Lung (tissue), 12 donors: ENCODE data around the gene TMPRSS12. TPM values are rescaled to one million over a fixed set of nuclear protein-coding genes. Genes with fewer than 3 reads are reported as not detected.
"Not testable (repeated sequence)": the region's sequence is repeated elsewhere in the genome, so short reads cannot be mapped to it uniquely, and the experiment has no call there.

Source experiments
- ATAC-seq: fragments of 200-7000 bp; cut with Tn5 transposase; one replicate; pipeline ENCODE4 v1.9.1; 2020; ENCODE audit warnings: moderate number of reproducible peaks; ENCODE audit not compliant: insufficient read depth, low FRiP score
- DNase-seq, 3 donors: peaks; one replicate each; pipeline ENCODE4 v3.0.0-alpha.2; 2013 to 2017
- H3K27ac ChIP-seq, 2 donors: one replicate each; pipeline ENCODE4 v1.5.1; 2013; ENCODE audit warnings: mild to moderate bottlenecking in 2 of 2, moderate library complexity in 2 of 2, control low read depth in 1 of 2, inconsistent platforms in 1 of 2, low read depth in 1 of 2, low read length in 1 of 2
- H3K27me3 ChIP-seq, 3 donors: one replicate each; pipeline ENCODE4 v1.5.1; 2013; ENCODE audit warnings: low read length in 2 of 3; ENCODE audit not compliant: control insufficient read depth in 3 of 3, insufficient read depth in 3 of 3
- H3K36me3 ChIP-seq, 4 donors: one replicate each; pipeline ENCODE4 v1.5.1; 2013; ENCODE audit warnings: low read length in 4 of 4, mild to moderate bottlenecking in 1 of 4, moderate library complexity in 1 of 4; ENCODE audit not compliant: control insufficient read depth in 4 of 4, insufficient read depth in 4 of 4
- H3K4me1 ChIP-seq, 5 donors: one replicate each; pipeline ENCODE4 v1.5.1; 2013; ENCODE audit warnings: low read length in 5 of 5, mild to moderate bottlenecking in 2 of 5, moderate library complexity in 1 of 5; ENCODE audit not compliant: control insufficient read depth in 5 of 5, insufficient read depth in 5 of 5
- H3K4me3 ChIP-seq: one replicate; pipeline ENCODE4 v1.5.1; 2013; ENCODE audit warnings: mild to moderate bottlenecking, control low read depth, moderate library complexity
- H3K9ac ChIP-seq, 2 donors: one replicate each; pipeline ENCODE4 v1.5.1; 2013; ENCODE audit warnings: low read length in 2 of 2, control low read depth in 1 of 2; ENCODE audit not compliant: insufficient read depth in 1 of 2
- H3K9me3 ChIP-seq, 4 donors: one replicate each; pipeline ENCODE4 v1.5.1; 2013; ENCODE audit warnings: low read length in 3 of 4, mild to moderate bottlenecking in 1 of 4, moderate library complexity in 1 of 4; ENCODE audit not compliant: control insufficient read depth in 4 of 4, insufficient read depth in 3 of 4
- CTCF ChIP-seq: IDR thresholded peaks from 2 replicates; pipeline ENCODE4 v1.5.1; 2012; ENCODE audit warnings: mild to moderate bottlenecking; ENCODE audit errors: control extremely low read depth, extremely low read depth
- WGBS, 2 donors: extraction: QIAGEN DNeasy Blood & Tissue Kit; methylation state at CpG; one replicate each; pipeline ENCODE4 v1.1.7; 2013; 5-methylcytosine and 5-hydroxymethylcytosine counted together
- polyA plus RNA-seq, 2 donors: library from polyadenylated mRNA; stranded (reverse); fragments of 200-250 nt; gene quantifications; one replicate each; pipeline ENCODE4 v1.2.1, GENCODE V29; 2013
- total RNA-seq, 2 donors: library from RNA; depleted of rRNA in 1 of 2; stranded (reverse); fragments of >200 nt in 1 of 2; gene quantifications; one replicate each; pipeline ENCODE4 v1.2.1, GENCODE V29; 2014 to 2021
- donor health status: control.
- donor health status: control.
- donor health status: Bipolar disorder and iron deficiency.
- donor health status: healthy.
- donor health status: DM: yes; HTN: yes; CAD: no.

Gene TMPRSS12
- total and polyA plus RNA-seq, 4 donors = not detected

GRCh38 chr12:50848963-50849362 lies 6.2 kb downstream of the TMPRSS12 start:
- no peaks in the 10 kb centered on the region for H3K4me1 ChIP-seq
- no peak for TF ChIP-seq CTCF
- H3K9me3 ChIP-seq = no peaks in the 10 kb centered on the region
- no peak overlapping the region for H3K4me3 ChIP-seq
- no peaks in the 10 kb centered on the region for H3K27me3 ChIP-seq
- WGBS, 2 donors = 92 to 98% methylated on average over 2 of the region's 2 CpGs
- DNase-seq = no peak
- H3K36me3 ChIP-seq = no peaks in the 10 kb centered on the region
- no peak for ATAC-seq
- H3K9ac ChIP-seq = no peak overlapping the region
- H3K27ac ChIP-seq = no peak overlapping the region

GRCh38 chr12:50855218-50855617 lies 12.5 kb downstream of the TMPRSS12 start:
- WGBS, 2 donors = 97 to 100% methylated on average over 1 of the region's 1 CpG
- ATAC-seq, H3K4me3 ChIP-seq, H3K9ac ChIP-seq, H3K4me1 ChIP-seq, H3K27me3 ChIP-seq, H3K36me3 ChIP-seq, H3K9me3 ChIP-seq, H3K27ac ChIP-seq, DNase-seq: not testable (repeated sequence)

GRCh38 chr12:50855679-50856078 lies 13.0 kb downstream of the TMPRSS12 start:
- not testable (repeated sequence) for H3K36me3 ChIP-seq, H3K4me1 ChIP-seq, H3K9me3 ChIP-seq, H3K9ac ChIP-seq, H3K27me3 ChIP-seq, ATAC-seq, H3K27ac ChIP-seq, DNase-seq, H3K4me3 ChIP-seq
- WGBS, 2 donors = 83 to 91% methylated on average over 2 of the region's 2 CpGs

GRCh38 chr12:50859621-50860310 lies 17.0 kb downstream of the TMPRSS12 start:
- H3K36me3 ChIP-seq = no peaks in the 10 kb centered on the region
- no peaks in the 10 kb centered on the region for H3K27me3 ChIP-seq
- WGBS, 2 donors = 72 to 81% methylated on average over 4 of the region's 4 CpGs
- no peak overlapping the region for H3K9ac ChIP-seq
- DNase-seq = no peak
- no peak overlapping the region for H3K27ac ChIP-seq
- ATAC-seq = no peak
- no peaks in the 10 kb centered on the region for H3K4me1 ChIP-seq
- H3K4me3 ChIP-seq = no peak overlapping the region
- TF ChIP-seq CTCF = no peak
- no peaks in the 10 kb centered on the region for H3K9me3 ChIP-seq
